ENCODE data around the gene TIMP2.

Gene TIMP2

DNA sequence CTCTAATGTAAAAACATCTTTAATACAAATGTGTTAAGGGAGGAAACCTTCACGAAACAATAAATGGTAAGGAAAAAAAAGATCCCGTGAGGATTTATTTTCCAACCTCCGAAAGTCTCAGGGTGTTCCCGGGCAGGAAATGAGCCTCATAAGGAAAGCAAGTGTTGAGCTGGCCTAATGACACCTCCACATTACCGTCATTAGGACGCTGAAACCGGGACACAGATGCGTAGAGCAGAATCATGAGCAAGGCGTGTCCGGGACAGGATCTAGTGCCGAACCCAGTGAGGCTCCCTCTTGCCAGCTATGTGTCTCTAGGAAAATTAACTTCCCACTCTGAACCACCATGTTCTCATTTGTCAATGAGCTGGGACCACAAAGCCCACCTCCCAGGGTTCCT, 120.4 kb downstream of the TIMP2 start:
- Mint-ChIP-seq H3K9me3 (no peaks in the 10 kb centered on the region), H3K27ac (ENCODE audit: low read depth) (peak overlapping the region; percentile 95), H3K4me1 (peaks cover 53% of the 10 kb centered on the region), H3K4me3 (peak overlapping the region; percentile 56), H3K27me3 (no peaks in the 10 kb centered on the region), H3K36me3 (ENCODE audit: insufficient read depth) (peaks cover 72% of the 10 kb centered on the region)
- DNase-seq (ENCODE audit: low spot score in 2 of 2) (no peak), ATAC-seq (replicated peaks; ENCODE audit: extremely low read depth, poor library complexity, severe bottlenecking) (no peak)

- no peak for ATAC-seq (replicated peaks; ENCODE audit: extremely low read depth, poor library complexity, severe bottlenecking)
Measured at GRCh38 chr17:78803186-78803845, 121.9 kb downstream of the TIMP2 start.

More at GRCh38 chr17:78803186-78803845, 121.9 kb downstream of the TIMP2 start:
- DNase-seq (ENCODE audit: low spot score in 2 of 2): no peak
- peak overlapping the region; percentile 67 for H3K4me3 Mint-ChIP-seq
- H3K27ac Mint-ChIP-seq (ENCODE audit: low read depth): peak overlapping the region; percentile 95
- H3K4me1 Mint-ChIP-seq: peaks cover 68% of the 10 kb centered on the region
- H3K36me3 Mint-ChIP-seq (ENCODE audit: insufficient read depth): peaks cover 70% of the 10 kb centered on the region
- no peaks in the 10 kb centered on the region for H3K27me3 Mint-ChIP-seq
- H3K9me3 Mint-ChIP-seq: no peaks in the 10 kb centered on the region
